GM20431 (cell line): ENCODE measurements around the gene SIPA1L3.
"Not testable (repeated sequence)": the region's sequence is repeated elsewhere in the genome, so short reads cannot be mapped to it uniquely, and the experiment has no call there.

Experiments
- in situ Hi-C: fragments of 300-500 bp; cut with MseI, MboI; formaldehyde crosslinking; loops from one replicate; pipeline ENCODE4 v1.15.0; 2020; ENCODE audit warnings: low sequenced_read_pairs; ENCODE audit not compliant: unreplicated experiment

The SIPA1L3 gene

GRCh38 chr19:38013913-38014580, 107.0 kb downstream of the SIPA1L3 start:
- in situ Hi-C loops = no loop called here

GRCh38 chr19:38015216-38015615, 108.2 kb downstream of the SIPA1L3 start:
- in situ Hi-C loops = no loop called here

- in situ Hi-C loops = no loop called here
These were observed 108.8 kb downstream of the SIPA1L3 start for GRCh38 chr19:38015761-38016160.

- in situ Hi-C loops = no loop called here
These were observed 110.6 kb downstream of the SIPA1L3 start for GRCh38 chr19:38017401-38018151.

GRCh38 chr19:38018694-38019395, 111.8 kb downstream of the SIPA1L3 start:
- in situ Hi-C loops = no loop called here

- in situ Hi-C loops = no loop called here
These were observed 112.4 kb downstream of the SIPA1L3 start for GRCh38 chr19:38019396-38019724.

GRCh38 chr19:38020311-38020710, 113.3 kb downstream of the SIPA1L3 start:
- in situ Hi-C loops = no loop called here

GRCh38 chr19:38021352-38021751, 114.3 kb downstream of the SIPA1L3 start:
- in situ Hi-C loops = no loop called here

- in situ Hi-C loops = no loop called here
These were observed 116.0 kb downstream of the SIPA1L3 start for GRCh38 chr19:38022791-38023670.

- in situ Hi-C loops = no loop called here
These were observed 116.9 kb downstream of the SIPA1L3 start for GRCh38 chr19:38023671-38024541.

- in situ Hi-C loops = no loop called here
These were observed 118.2 kb downstream of the SIPA1L3 start for GRCh38 chr19:38024992-38025908.

GRCh38 chr19:38025909-38026307, 118.9 kb downstream of the SIPA1L3 start:
- in situ Hi-C loops = no loop called here

- in situ Hi-C loops = no loop called here
These were observed 122.0 kb downstream of the SIPA1L3 start for GRCh38 chr19:38028913-38029510.

- in situ Hi-C loops = not testable (repeated sequence)
These were observed 123.0 kb downstream of the SIPA1L3 start for GRCh38 chr19:38030001-38030400.

- in situ Hi-C loops = no loop called here
These were observed 123.8 kb downstream of the SIPA1L3 start for GRCh38 chr19:38030686-38031422.

- in situ Hi-C loops = no loop called here
These were observed 124.4 kb downstream of the SIPA1L3 start for GRCh38 chr19:38031423-38031770.

GRCh38 chr19:38032151-38032550, 125.1 kb downstream of the SIPA1L3 start:
- in situ Hi-C loops = no loop called here
